ENCODE data around the gene QKI. TPM values are rescaled to one million over a fixed set of nuclear protein-coding genes. Genes with fewer than 3 reads are reported as not detected.

The QKI gene
- total RNA-seq, 1 experiment from 2014 or later = 50.8 TPM

- no peaks in the 10 kb centered on the region for H3K9me2 ChIP-seq (ENCODE audit: insufficient read depth)
- no peak overlapping the region for H3K4me2 ChIP-seq
- DNase-seq = no peak
- BruUV-seq (replicated peaks) = no TSS peak
- intact Hi-C loops (cut with micrococcal nuclease; ENCODE audit: unreplicated experiment) = no loop called here
- H3K4me3 ChIP-seq = no peak overlapping the region
- CTCF ChIA-PET = no interaction called here
- H2AFZ ChIP-seq = no peak overlapping the region
- TF ChIP-seq EZH2 (IDR thresholded peaks at IDR 0.05; ENCODE audit: low read depth) = no peak
- no peak overlapping the region for H3K27ac ChIP-seq
- H3K4me1 ChIP-seq (replicated peaks; ENCODE audit: insufficient read depth) = no peaks in the 10 kb centered on the region
- no peaks in the 10 kb centered on the region for H3K79me2 ChIP-seq (ENCODE audit: low read depth)
- no peaks in the 10 kb centered on the region for H3K27me3 ChIP-seq (ENCODE audit: insufficient read depth, low read depth)
- H3K9me3 ChIP-seq (ENCODE audit: insufficient read depth, low read depth) = no peaks in the 10 kb centered on the region
- no peaks in the 10 kb centered on the region for H3K36me3 ChIP-seq (ENCODE audit: low read depth)
- no peaks in the 10 kb centered on the region for H3F3A ChIP-seq (ENCODE audit: insufficient read depth, low read depth)
- POLR2A ChIA-PET (ENCODE audit: unreplicated experiment) = no interaction called here
- no peaks in the 10 kb centered on the region for H4K20me1 ChIP-seq (ENCODE audit: insufficient read depth)
Measured at GRCh38 chr6:163376187-163376586, 38.3 kb upstream of the QKI start.

DNA sequence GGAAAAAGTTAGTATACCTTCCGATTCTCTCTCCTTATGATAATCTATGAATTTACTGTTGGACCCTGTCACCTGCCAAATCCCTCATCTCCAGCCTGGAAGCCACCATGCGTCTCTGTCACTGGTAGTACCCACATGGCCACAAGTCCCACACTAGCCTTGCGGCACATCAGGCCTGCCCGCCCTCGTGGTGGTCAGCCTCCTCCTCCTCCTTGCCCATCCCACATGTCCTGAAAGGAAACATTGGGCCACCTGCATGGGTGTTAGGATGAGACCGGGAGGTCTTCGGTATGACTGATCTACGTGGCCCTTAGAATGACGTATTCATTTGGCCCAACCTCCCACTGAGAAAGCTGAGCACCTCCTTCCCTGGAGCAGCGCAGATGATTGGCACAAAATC, 37.0 kb upstream of the QKI start:
- Histone ChIP-seq H3F3A (ENCODE audit: insufficient read depth, low read depth) (no peaks in the 10 kb centered on the region), H2AFZ (no peak overlapping the region), H3K79me2 (ENCODE audit: low read depth) (no peaks in the 10 kb centered on the region), H3K4me1 (replicated peaks; ENCODE audit: insufficient read depth) (no peaks in the 10 kb centered on the region), H4K20me1 (ENCODE audit: insufficient read depth) (no peaks in the 10 kb centered on the region), H3K27ac (no peak overlapping the region), H3K36me3 (ENCODE audit: low read depth) (no peaks in the 10 kb centered on the region), H3K9me2 (ENCODE audit: insufficient read depth) (no peaks in the 10 kb centered on the region), H3K9me3 (ENCODE audit: insufficient read depth, low read depth) (no peaks in the 10 kb centered on the region), H3K27me3 (ENCODE audit: insufficient read depth, low read depth) (no peaks in the 10 kb centered on the region), H3K4me2 (no peak overlapping the region), H3K4me3 (no peak overlapping the region)
- TF ChIP-seq CTCF (conservative IDR thresholded peaks at IDR 0.05) = no peak
- no peak for TF ChIP-seq EZH2 (IDR thresholded peaks at IDR 0.05; ENCODE audit: low read depth)
- CTCF ChIA-PET = no interaction called here
- BruUV-seq (replicated peaks) = no TSS peak
- DNase-seq = no peak
- intact Hi-C loops (cut with micrococcal nuclease; ENCODE audit: unreplicated experiment) = no loop called here
- POLR2A ChIA-PET (ENCODE audit: unreplicated experiment) = no interaction called here

- POLR2A ChIA-PET (ENCODE audit: unreplicated experiment) = no interaction called here
Measured at GRCh38 chr6:163380216-163380615, 34.3 kb upstream of the QKI start.

More at GRCh38 chr6:163380216-163380615, 34.3 kb upstream of the QKI start:
- Histone ChIP-seq H3K9me3 (ENCODE audit: insufficient read depth, low read depth) (no peaks in the 10 kb centered on the region), H3K79me2 (ENCODE audit: low read depth) (no peaks in the 10 kb centered on the region), H3K4me1 (replicated peaks; ENCODE audit: insufficient read depth) (peaks cover 17% of the 10 kb centered on the region), H3K4me3 (no peak overlapping the region), H3K27me3 (ENCODE audit: insufficient read depth, low read depth) (no peaks in the 10 kb centered on the region), H3F3A (ENCODE audit: insufficient read depth, low read depth) (peaks cover 8% of the 10 kb centered on the region; the same call in 1 of the 2 replicates), H3K9me2 (ENCODE audit: insufficient read depth) (no peaks in the 10 kb centered on the region), H3K4me2 (no peak overlapping the region), H3K36me3 (ENCODE audit: low read depth) (no peaks in the 10 kb centered on the region), H4K20me1 (ENCODE audit: insufficient read depth) (no peaks in the 10 kb centered on the region), H2AFZ (no peak overlapping the region), H3K27ac (no peak overlapping the region)
- DNase-seq = no peak
- CTCF ChIA-PET = no interaction called here
- TF ChIP-seq CTCF (conservative IDR thresholded peaks at IDR 0.05) (no peak), EZH2 (IDR thresholded peaks at IDR 0.05; ENCODE audit: low read depth) (no peak)
- no TSS peak for BruUV-seq (replicated peaks)
- intact Hi-C loops (cut with micrococcal nuclease; ENCODE audit: unreplicated experiment) = no loop called here

Data from PC-9 (cell line).